HAP-1 (cell line): ENCODE measurements around the gene CCL28.
"Not testable (repeated sequence)": the region's sequence is repeated elsewhere in the genome, so short reads cannot be mapped to it uniquely, and the experiment has no call there.

ENCODE experiments used
- DNase-seq, 2 experiments: peaks; one replicate each; pipeline ENCODE4 v3.0.0-alpha.2; 2016 to 2020; ENCODE audit warnings: low spot score in 2 of 2
- H3K27me3 ChIP-seq: fragments of 250-450 bp; sonication (Bioruptor Pico); 2 replicates; pipeline ENCODE4 v1.5.1; 2020; ENCODE audit warnings: low read depth, mild to moderate bottlenecking, moderate library complexity
- H3K36me3 ChIP-seq: fragments of 250-450 bp; sonication (Bioruptor Pico); replicated peaks from 2 replicates; pipeline ENCODE4 v1.5.1; 2020; ENCODE audit warnings: mild to moderate bottlenecking
- H3K4me1 ChIP-seq: fragments of 250-450 bp; sonication (Bioruptor Pico); 2 replicates; pipeline ENCODE4 v1.5.1; 2020; ENCODE audit warnings: mild to moderate bottlenecking
- H3K4me3 ChIP-seq: fragments of 250-450 bp; sonication (Bioruptor Pico); 2 replicates; pipeline ENCODE4 v1.5.1; 2020; ENCODE audit warnings: mild to moderate bottlenecking, moderate library complexity
- H3K9me3 ChIP-seq: fragments of 250-450 bp; sonication (Bioruptor Pico); 2 replicates; pipeline ENCODE4 v1.5.1; 2020; ENCODE audit warnings: mild to moderate bottlenecking, moderate library complexity
- in situ Hi-C: fragments of 300-500 bp; cut with MboI; formaldehyde crosslinking; loops from 3 replicates; pipeline ENCODE4 v1.14.3; 2020; ENCODE audit warnings: low sequenced_read_pairs, inconsistent platforms, mixed read lengths

CCL28 gene

DNA sequence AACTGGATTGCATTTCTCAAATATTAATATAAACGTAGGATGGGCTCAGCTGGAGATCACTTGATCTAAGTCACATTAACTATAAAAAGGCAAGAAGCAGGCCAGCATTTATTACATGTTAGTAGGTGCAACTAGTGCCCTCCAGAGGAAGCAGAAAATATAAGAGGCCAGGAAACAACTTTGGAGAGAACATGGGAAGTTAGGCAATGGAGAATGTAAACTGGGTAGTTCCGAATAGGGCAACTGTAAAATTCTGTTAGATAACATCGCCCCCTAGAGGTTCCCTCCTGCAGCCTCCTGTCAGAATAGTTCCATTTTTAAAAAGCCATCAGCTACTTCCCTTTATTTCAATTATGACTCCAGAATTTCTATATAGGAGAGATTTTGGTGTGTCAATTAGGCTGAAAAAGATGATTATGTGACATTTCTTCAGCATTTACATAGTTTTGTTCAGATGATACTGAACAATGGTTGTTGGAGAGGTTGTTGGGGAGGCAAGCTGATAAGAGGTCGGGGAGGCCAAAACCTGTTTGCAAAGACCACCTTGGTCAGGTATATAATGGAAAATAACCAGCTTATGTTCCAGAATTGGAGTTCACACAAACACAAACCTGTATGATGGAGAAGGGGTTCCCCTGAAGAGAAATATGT, 22.4 kb downstream of the CCL28 start:
- in situ Hi-C loops: loop anchor here (10.0 kb wide), 1 partner anchor 165 kb away; no protein-coding TSS in a partner anchor
- no peaks in the 10 kb centered on the region for H3K9me3 ChIP-seq
- H3K27me3 ChIP-seq: no peaks in the 10 kb centered on the region

GRCh38 chr5:43386960-43387362, 25.2 kb downstream of the CCL28 start:
- no peaks in the 10 kb centered on the region for H3K9me3 ChIP-seq
- H3K36me3 ChIP-seq: no peaks in the 10 kb centered on the region
- DNase-seq: no peak
- H3K4me3 ChIP-seq: no peak overlapping the region
- in situ Hi-C loops: loop anchor here (10.0 kb wide), 1 partner anchor 162 kb away; no protein-coding TSS in a partner anchor
- H3K4me1 ChIP-seq: peaks cover 3% of the 10 kb centered on the region; the same call in 1 of the 2 replicates
- H3K27me3 ChIP-seq: peaks cover 2% of the 10 kb centered on the region; the same call in 1 of the 2 replicates

More for the DNA sequence above, 22.4 kb downstream of the CCL28 start:
- Histone ChIP-seq H3K4me3 (no peak overlapping the region), H3K4me1 (peaks cover 3% of the 10 kb centered on the region), H3K36me3 (no peaks in the 10 kb centered on the region)
- peak; percentile 71 to 94 for DNase-seq

- DNase-seq: no peak
- in situ Hi-C loops: no loop called here
- H3K36me3 ChIP-seq: no peaks in the 10 kb centered on the region
- no peaks in the 10 kb centered on the region for H3K4me1 ChIP-seq
- H3K9me3 ChIP-seq: no peaks in the 10 kb centered on the region
- no peaks in the 10 kb centered on the region for H3K27me3 ChIP-seq
- H3K4me3 ChIP-seq: no peak overlapping the region
Observed at GRCh38 chr5:43376496-43377140, 35.6 kb downstream of the CCL28 start.

- Histone ChIP-seq H3K9me3 (no peaks in the 10 kb centered on the region), H3K4me3 (no peak overlapping the region), H3K27me3 (no peaks in the 10 kb centered on the region), H3K4me1 (no peaks in the 10 kb centered on the region), H3K36me3 (no peaks in the 10 kb centered on the region)
- in situ Hi-C loops: no loop called here
- DNase-seq: no peak
Observed at GRCh38 chr5:43371821-43372220, 40.4 kb downstream of the CCL28 start.

GRCh38 chr5:43370352-43370751, 41.8 kb downstream of the CCL28 start:
- H3K27me3 ChIP-seq: no peaks in the 10 kb centered on the region
- no peaks in the 10 kb centered on the region for H3K9me3 ChIP-seq
- in situ Hi-C loops: no loop called here
- no peak overlapping the region for H3K4me3 ChIP-seq
- H3K4me1 ChIP-seq: no peaks in the 10 kb centered on the region
- DNase-seq: no peak
- no peaks in the 10 kb centered on the region for H3K36me3 ChIP-seq

DNA sequence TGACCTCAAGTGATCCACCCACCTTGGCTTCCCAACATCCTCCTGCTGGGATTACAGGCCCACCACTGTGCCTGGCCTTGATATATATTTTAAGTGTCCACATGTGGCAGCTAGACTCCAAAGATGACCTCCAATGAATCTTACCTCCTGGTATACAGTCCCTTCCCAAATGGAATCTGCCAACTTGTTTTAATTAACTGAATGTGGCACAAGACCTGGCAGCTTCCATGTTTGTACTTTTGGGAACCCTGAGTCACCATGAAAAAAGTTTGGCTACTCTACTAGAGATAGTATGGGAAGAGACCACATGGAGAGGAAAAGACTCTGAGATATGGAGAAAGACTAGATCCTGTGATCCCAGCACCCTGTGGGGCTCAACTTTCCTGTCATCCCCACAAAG, 42.5 kb downstream of the CCL28 start:
- H3K27me3 ChIP-seq: no peaks in the 10 kb centered on the region
- no peak overlapping the region for H3K4me3 ChIP-seq
- H3K4me1 ChIP-seq: no peaks in the 10 kb centered on the region
- H3K9me3 ChIP-seq: no peaks in the 10 kb centered on the region
- in situ Hi-C loops: no loop called here
- H3K36me3 ChIP-seq: no peaks in the 10 kb centered on the region
- DNase-seq: no peak

GRCh38 chr5:43367909-43368669, 44.1 kb downstream of the CCL28 start:
- no peak for DNase-seq
- Histone ChIP-seq H3K9me3 (no peaks in the 10 kb centered on the region), H3K36me3 (no peaks in the 10 kb centered on the region), H3K4me3 (no peak overlapping the region), H3K4me1 (no peaks in the 10 kb centered on the region), H3K27me3 (no peaks in the 10 kb centered on the region)
- in situ Hi-C loops: no loop called here

DNA sequence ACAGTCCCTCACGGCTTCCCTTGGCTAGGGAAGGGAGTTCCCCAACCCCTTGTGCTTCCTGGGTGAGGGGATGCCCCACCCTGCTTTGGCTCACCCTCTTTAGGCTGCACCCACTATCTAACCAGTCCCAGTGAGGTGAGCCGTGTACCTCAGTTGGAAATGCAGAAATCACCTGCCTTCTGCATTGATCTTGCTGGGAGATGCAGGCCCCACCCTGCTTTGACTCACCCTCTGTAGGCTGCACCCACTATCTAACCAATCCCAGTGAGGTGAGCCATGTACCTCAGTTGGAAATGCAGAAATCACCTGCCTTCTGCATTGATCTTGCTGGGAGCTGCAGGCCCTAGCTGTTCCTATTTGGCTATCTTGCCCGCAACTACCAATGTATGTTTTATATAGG, 44.7 kb downstream of the CCL28 start:
- Histone ChIP-seq H3K4me1 (no peaks in the 10 kb centered on the region), H3K36me3 (no peaks in the 10 kb centered on the region), H3K9me3 (no peaks in the 10 kb centered on the region), H3K4me3 (no peak overlapping the region), H3K27me3 (no peaks in the 10 kb centered on the region)
- in situ Hi-C loops: no loop called here
- no peak for DNase-seq

GRCh38 chr5:43366680-43367246, 45.4 kb downstream of the CCL28 start:
- H3K4me1 ChIP-seq, in situ Hi-C loops: not testable (repeated sequence)

GRCh38 chr5:43365155-43365554, 47.0 kb downstream of the CCL28 start:
- H3K36me3 ChIP-seq, in situ Hi-C loops, DNase-seq, H3K27me3 ChIP-seq, H3K4me3 ChIP-seq, H3K9me3 ChIP-seq, H3K4me1 ChIP-seq: not testable (repeated sequence)

More at GRCh38 chr5:43366680-43367246, 45.4 kb downstream of the CCL28 start:
- H3K27me3 ChIP-seq, DNase-seq, H3K4me3 ChIP-seq, H3K36me3 ChIP-seq, H3K9me3 ChIP-seq: not testable (repeated sequence)

GRCh38 chr5:43363445-43364152, 48.6 kb downstream of the CCL28 start:
- no peaks in the 10 kb centered on the region for H3K9me3 ChIP-seq
- DNase-seq: no peak

DNA sequence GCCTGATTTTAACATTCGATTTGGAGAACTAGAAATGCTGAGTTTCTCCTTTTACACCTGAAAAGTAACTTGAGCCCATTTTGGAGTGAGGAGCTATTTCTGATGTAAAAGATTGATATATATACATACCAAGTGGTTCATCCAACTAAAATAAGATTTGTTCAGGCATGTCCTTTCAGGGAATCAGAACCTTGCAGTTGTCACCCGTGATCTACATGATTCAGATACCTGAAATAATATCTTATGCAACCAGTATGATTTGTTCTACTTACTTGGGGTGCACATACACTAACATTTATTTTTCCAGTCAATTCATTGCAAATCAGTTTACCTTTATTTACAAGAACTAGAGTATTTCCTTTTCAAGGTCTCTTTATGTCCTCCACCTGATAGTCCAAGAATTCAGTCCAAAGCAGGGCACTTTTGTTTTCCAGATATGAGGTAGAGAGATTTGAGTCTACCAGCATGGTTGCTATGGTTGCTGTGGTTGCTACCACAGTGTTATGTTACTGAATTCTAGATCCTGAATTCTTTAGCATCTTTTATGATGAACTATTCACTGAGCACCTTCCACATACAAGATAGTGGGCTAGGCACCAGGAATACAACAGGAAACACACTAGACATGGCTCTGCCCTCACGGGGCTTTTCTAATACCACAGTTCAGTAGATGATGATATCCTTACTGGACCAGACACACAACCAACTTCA, 49.3 kb downstream of the CCL28 start:
- no peak overlapping the region for H3K4me3 ChIP-seq
- no peaks in the 10 kb centered on the region for H3K4me1 ChIP-seq
- H3K27me3 ChIP-seq: no peaks in the 10 kb centered on the region
- H3K9me3 ChIP-seq: no peaks in the 10 kb centered on the region
- in situ Hi-C loops: no loop called here
- no peak for DNase-seq
- no peaks in the 10 kb centered on the region for H3K36me3 ChIP-seq

More at GRCh38 chr5:43363445-43364152, 48.6 kb downstream of the CCL28 start:
- no peak overlapping the region for H3K4me3 ChIP-seq
- H3K27me3 ChIP-seq: no peaks in the 10 kb centered on the region
- in situ Hi-C loops: no loop called here
- no peaks in the 10 kb centered on the region for H3K36me3 ChIP-seq
- H3K4me1 ChIP-seq: no peaks in the 10 kb centered on the region

GRCh38 chr5:43358726-43359125, 53.5 kb downstream of the CCL28 start:
- Histone ChIP-seq H3K36me3 (no peaks in the 10 kb centered on the region), H3K4me3 (no peak overlapping the region), H3K4me1 (no peaks in the 10 kb centered on the region), H3K27me3 (no peaks in the 10 kb centered on the region; the same call in 1 of the 2 replicates), H3K9me3 (no peaks in the 10 kb centered on the region)
- in situ Hi-C loops: no loop called here
- no peak for DNase-seq
